ENCODE data around the gene FBXL12.
"Not testable (repeated sequence)": the region's sequence is repeated elsewhere in the genome, so short reads cannot be mapped to it uniquely, and the experiment has no call there.

The FBXL12 gene

DNA sequence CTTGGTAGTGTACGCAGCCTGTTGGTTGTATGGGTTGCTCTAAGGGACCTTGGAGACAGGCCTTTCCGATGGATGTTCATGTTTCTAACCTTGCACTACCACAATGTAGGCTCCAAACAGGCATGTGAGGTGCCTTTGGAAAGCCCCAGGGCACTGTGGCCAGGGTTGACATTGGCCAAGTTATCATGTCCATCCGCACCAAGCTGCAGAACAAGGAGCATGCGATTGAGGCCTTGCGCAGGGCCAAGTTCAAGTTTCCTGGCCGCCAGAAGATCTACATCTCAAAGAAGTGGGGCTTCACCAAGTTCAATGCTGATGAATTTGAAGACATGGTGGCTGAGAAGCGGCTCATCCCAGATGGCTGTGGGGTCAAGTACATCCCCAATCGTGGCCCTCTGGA, 1.2 kb upstream of the FBXL12 start:
- Histone ChIP-seq H3K4me3 (ENCODE audit: low read length in 2 of 2) (peak overlapping the region; percentile 59 to 61), H3K9ac (ENCODE audit: low read depth in 1 of 2, low read length in 2 of 2) (peak overlapping the region in 1 of 2 donors; percentile 38), H3K27ac (ENCODE audit: low read depth in 2 of 2, low read length in 2 of 2) (peak overlapping the region; percentile 98 to 100)
- not testable (repeated sequence) for H3K9me3 ChIP-seq (ENCODE audit: control insufficient read depth in 2 of 2, low read length in 2 of 2); H3K36me3 ChIP-seq (ENCODE audit: control insufficient read depth in 2 of 2, insufficient read depth in 2 of 2, low read length in 2 of 2); H3K4me1 ChIP-seq (ENCODE audit: control insufficient read depth in 2 of 2, insufficient read depth in 2 of 2, low read length in 2 of 2); H3K27me3 ChIP-seq (ENCODE audit: control insufficient read depth in 2 of 2, insufficient read depth in 2 of 2, low read length in 2 of 2)

DNA sequence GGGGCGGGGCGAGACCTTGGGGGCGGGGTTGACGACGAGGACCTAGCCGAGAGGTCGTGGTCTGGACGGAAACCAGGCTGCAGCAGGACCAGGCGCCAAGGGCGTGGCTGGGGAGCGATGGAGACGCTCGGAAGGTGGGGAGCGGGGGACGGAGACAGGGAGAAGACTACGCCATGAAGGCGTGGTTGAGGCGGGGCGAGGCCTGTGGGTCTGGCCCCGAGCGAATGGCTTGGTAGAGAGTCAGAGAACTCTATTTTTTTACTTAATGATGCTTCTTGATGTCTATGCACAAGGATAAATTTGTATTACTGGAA, 674 bp upstream of the FBXL12 start:
- Histone ChIP-seq H3K9ac (ENCODE audit: low read depth in 1 of 2, low read length in 2 of 2) (peak overlapping the region in 1 of 2 donors; percentile 38), H3K36me3 (ENCODE audit: control insufficient read depth in 2 of 2, insufficient read depth in 2 of 2, low read length in 2 of 2) (peaks cover 0 to 4% of the 10 kb centered on the region in 2 donors), H3K27ac (ENCODE audit: low read depth in 2 of 2, low read length in 2 of 2) (peak overlapping the region; percentile 98 to 100), H3K27me3 (ENCODE audit: control insufficient read depth in 2 of 2, insufficient read depth in 2 of 2, low read length in 2 of 2) (no peaks in the 10 kb centered on the region), H3K4me1 (ENCODE audit: control insufficient read depth in 2 of 2, insufficient read depth in 2 of 2, low read length in 2 of 2) (peaks cover 7% of the 10 kb centered on the region in 2 donors), H3K4me3 (ENCODE audit: low read length in 2 of 2) (peak overlapping the region; percentile 59 to 61), H3K9me3 (ENCODE audit: control insufficient read depth in 2 of 2, low read length in 2 of 2) (no peaks in the 10 kb centered on the region)

DNA sequence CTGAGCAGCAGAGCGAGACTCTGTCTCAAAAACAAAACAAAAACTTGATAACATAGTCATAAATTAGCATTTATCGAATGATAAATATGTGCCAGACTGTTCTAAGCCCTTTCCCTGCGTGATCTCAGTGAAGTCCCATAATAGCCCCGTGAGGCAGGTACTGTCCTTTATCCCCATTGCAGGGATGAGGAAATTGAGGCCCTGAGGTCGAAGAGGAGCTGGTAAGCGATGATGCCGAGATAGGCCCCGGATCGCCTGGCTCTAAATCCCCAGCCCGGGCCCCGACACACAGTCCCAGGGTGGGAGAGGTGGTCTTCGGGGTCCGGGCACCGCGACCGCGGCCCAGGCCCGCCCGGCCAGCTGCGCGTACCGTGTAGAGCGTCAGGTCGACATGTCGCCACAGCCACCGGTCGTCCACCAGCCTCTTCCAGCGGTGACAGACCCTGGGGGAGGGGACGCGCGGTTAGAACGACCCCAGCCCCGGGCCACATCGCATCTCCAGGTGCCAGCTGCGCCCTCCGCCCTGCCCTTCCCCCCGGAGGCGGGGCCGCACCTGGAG, 625 bp downstream of the FBXL12 start:
- peaks cover 7% of the 10 kb centered on the region in 2 donors for H3K4me1 ChIP-seq (ENCODE audit: control insufficient read depth in 2 of 2, insufficient read depth in 2 of 2, low read length in 2 of 2)
- H3K36me3 ChIP-seq (ENCODE audit: control insufficient read depth in 2 of 2, insufficient read depth in 2 of 2, low read length in 2 of 2) = peaks cover 0 to 7% of the 10 kb centered on the region in 2 donors
- no peaks in the 10 kb centered on the region for H3K27me3 ChIP-seq (ENCODE audit: control insufficient read depth in 2 of 2, insufficient read depth in 2 of 2, low read length in 2 of 2)
- H3K9me3 ChIP-seq (ENCODE audit: control insufficient read depth in 2 of 2, low read length in 2 of 2) = no peaks in the 10 kb centered on the region
- peak overlapping the region; percentile 95 to 99 for H3K9ac ChIP-seq (ENCODE audit: low read depth in 1 of 2, low read length in 2 of 2)
- peak overlapping the region; percentile 91 to 98 for H3K4me3 ChIP-seq (ENCODE audit: low read length in 2 of 2)
- H3K27ac ChIP-seq (ENCODE audit: low read depth in 2 of 2, low read length in 2 of 2) = peak overlapping the region; percentile 98 to 100

DNA sequence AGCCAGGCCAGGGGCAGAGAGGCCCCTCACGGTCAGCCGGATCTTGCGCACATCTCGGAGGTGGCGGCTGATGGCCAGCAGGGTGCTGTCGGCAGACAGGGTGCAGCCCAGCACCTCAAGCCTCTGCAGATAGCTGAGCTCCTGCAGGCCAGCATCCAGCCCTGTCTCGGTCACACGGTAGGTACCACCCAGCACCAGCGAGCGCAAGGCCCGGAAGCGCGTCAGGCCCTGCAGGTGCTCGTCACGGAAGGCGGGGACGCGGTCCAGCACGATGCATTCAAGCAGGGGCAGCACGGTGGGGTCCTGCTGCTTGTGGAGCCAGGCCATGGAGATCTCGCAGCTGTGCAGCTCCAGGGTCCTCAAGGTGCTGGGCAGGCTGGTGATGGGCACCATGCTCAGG, 7.7 kb downstream of the FBXL12 start:
- H3K27me3 ChIP-seq (ENCODE audit: control insufficient read depth in 2 of 2, insufficient read depth in 2 of 2, low read length in 2 of 2) = no peaks in the 10 kb centered on the region
- peaks cover 0 to 2% of the 10 kb centered on the region in 2 donors for H3K4me1 ChIP-seq (ENCODE audit: control insufficient read depth in 2 of 2, insufficient read depth in 2 of 2, low read length in 2 of 2)
- H3K27ac ChIP-seq (ENCODE audit: low read depth in 2 of 2, low read length in 2 of 2) = no peak overlapping the region
- no peaks in the 10 kb centered on the region for H3K9me3 ChIP-seq (ENCODE audit: control insufficient read depth in 2 of 2, low read length in 2 of 2)
- H3K4me3 ChIP-seq (ENCODE audit: low read length in 2 of 2) = no peak overlapping the region
- H3K9ac ChIP-seq (ENCODE audit: low read depth in 1 of 2, low read length in 2 of 2) = no peak overlapping the region
- peaks cover 27 to 47% of the 10 kb centered on the region in 2 donors for H3K36me3 ChIP-seq (ENCODE audit: control insufficient read depth in 2 of 2, insufficient read depth in 2 of 2, low read length in 2 of 2)

DNA sequence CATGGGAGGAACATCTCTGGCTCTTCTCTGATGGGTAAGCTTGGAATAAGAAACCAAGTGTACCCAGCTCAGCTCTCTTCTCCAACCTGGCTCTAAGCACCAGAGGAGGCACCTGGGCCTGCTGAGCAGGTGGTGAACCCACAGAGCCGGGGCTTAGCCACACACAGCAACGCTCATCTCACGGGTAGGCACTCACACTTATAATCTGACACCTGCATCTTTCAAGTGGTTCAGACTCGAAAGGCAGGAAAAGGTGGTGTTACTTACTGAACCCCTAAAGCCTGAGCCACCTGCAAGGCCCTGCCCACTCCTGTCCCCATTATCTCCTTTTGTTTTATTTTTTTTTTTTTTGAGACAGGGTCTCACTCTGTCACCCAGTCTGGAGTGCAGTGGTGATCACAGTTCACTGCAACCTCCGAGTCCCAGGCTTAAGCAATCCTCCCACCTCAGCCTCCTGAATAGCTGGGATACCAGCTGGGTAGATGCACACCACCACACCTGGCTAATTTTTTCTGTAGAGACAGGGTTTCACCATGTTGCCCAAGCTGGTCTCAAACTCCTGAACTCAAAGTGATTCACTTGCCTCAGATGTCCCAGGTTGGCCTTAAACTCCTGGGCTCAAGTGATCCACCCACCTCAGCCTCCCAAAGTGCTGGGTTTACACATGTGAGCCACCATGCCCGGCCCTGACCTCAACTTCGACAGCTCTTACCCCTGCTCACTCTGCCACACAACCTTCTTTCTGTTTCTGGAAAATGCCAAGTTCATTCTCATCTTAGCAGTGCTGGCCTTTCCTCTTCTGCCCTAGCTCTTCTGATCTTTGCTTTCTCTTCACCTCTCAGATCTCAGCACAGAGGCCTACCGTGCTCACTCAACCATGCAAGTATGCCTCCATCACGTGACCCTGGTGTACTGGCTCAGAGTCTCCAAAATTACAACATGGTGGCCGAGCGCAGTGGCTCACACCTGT, 9.7 kb downstream of the FBXL12 start:
- no peaks in the 10 kb centered on the region for H3K9me3 ChIP-seq (ENCODE audit: control insufficient read depth in 2 of 2, low read length in 2 of 2)
- no peaks in the 10 kb centered on the region for H3K27me3 ChIP-seq (ENCODE audit: control insufficient read depth in 2 of 2, insufficient read depth in 2 of 2, low read length in 2 of 2)
- peak overlapping the region in 1 of 2 donors; percentile 32 for H3K27ac ChIP-seq (ENCODE audit: low read depth in 2 of 2, low read length in 2 of 2)
- H3K36me3 ChIP-seq (ENCODE audit: control insufficient read depth in 2 of 2, insufficient read depth in 2 of 2, low read length in 2 of 2) = peaks cover 27 to 46% of the 10 kb centered on the region in 2 donors
- H3K9ac ChIP-seq (ENCODE audit: low read depth in 1 of 2, low read length in 2 of 2) = no peak overlapping the region
- no peak overlapping the region for H3K4me3 ChIP-seq (ENCODE audit: low read length in 2 of 2)
- H3K4me1 ChIP-seq (ENCODE audit: control insufficient read depth in 2 of 2, insufficient read depth in 2 of 2, low read length in 2 of 2) = peaks cover 0 to 2% of the 10 kb centered on the region in 2 donors

DNA sequence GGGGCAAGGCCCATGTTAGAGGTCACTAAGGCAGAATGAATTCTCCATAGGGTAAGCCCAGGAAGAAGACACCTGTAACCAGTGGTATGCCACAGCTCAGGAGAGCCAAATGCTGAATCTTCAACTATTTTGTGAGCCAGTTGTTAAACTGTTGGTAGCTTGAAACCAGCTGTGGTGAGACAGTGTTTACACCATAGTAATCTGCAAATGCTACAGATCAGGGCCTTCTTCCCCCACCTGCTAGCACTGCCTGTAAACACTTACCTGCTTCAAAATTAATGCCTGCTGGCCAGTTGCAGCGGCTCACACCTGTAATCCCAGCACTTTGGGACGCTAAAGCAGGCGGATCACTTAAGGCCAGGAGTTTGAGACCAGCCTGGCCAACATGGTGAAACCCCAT, 12.1 kb downstream of the FBXL12 start:
- Histone ChIP-seq H3K4me1 (ENCODE audit: control insufficient read depth in 2 of 2, insufficient read depth in 2 of 2, low read length in 2 of 2) (peaks cover 0 to 2% of the 10 kb centered on the region in 2 donors), H3K36me3 (ENCODE audit: control insufficient read depth in 2 of 2, insufficient read depth in 2 of 2, low read length in 2 of 2) (peaks cover 27 to 43% of the 10 kb centered on the region in 2 donors), H3K4me3 (ENCODE audit: low read length in 2 of 2) (no peak overlapping the region)

DNA sequence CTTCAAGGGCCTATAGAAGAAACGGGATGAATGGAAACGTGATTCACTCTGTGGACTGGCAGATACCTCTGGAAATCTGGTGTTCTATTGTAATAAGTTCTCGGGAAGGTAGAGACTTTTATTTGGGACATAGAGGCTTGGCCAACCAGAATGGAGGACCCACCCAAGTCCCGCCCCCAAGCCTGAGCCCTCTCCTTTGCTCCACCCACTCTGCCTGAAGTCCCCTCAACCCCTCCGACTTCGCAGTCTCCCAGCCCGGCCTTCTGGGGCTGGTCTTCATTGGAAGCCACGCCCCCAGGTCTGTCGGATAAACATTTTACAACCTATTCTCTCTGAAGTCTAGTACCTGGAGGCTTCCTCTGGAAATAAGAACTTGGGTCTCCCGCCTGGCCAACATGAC, 16.9 kb downstream of the FBXL12 start:
- Histone ChIP-seq H3K9ac (ENCODE audit: low read depth in 1 of 2, low read length in 2 of 2) (no peak overlapping the region), H3K27ac (ENCODE audit: low read depth in 2 of 2, low read length in 2 of 2) (no peak overlapping the region), H3K36me3 (ENCODE audit: control insufficient read depth in 2 of 2, insufficient read depth in 2 of 2, low read length in 2 of 2) (peaks cover 3 to 7% of the 10 kb centered on the region in 2 donors), H3K27me3 (ENCODE audit: control insufficient read depth in 2 of 2, insufficient read depth in 2 of 2, low read length in 2 of 2) (no peaks in the 10 kb centered on the region), H3K4me1 (ENCODE audit: control insufficient read depth in 2 of 2, insufficient read depth in 2 of 2, low read length in 2 of 2) (no peaks in the 10 kb centered on the region), H3K9me3 (ENCODE audit: control insufficient read depth in 2 of 2, low read length in 2 of 2) (no peaks in the 10 kb centered on the region), H3K4me3 (ENCODE audit: low read length in 2 of 2) (no peak overlapping the region)

More for the DNA sequence above, 12.1 kb downstream of the FBXL12 start:
- H3K9ac ChIP-seq (ENCODE audit: low read depth in 1 of 2, low read length in 2 of 2) = no peak overlapping the region
- no peak overlapping the region for H3K27ac ChIP-seq (ENCODE audit: low read depth in 2 of 2, low read length in 2 of 2)
- no peaks in the 10 kb centered on the region for H3K9me3 ChIP-seq (ENCODE audit: control insufficient read depth in 2 of 2, low read length in 2 of 2)
- no peaks in the 10 kb centered on the region for H3K27me3 ChIP-seq (ENCODE audit: control insufficient read depth in 2 of 2, insufficient read depth in 2 of 2, low read length in 2 of 2)

DNA sequence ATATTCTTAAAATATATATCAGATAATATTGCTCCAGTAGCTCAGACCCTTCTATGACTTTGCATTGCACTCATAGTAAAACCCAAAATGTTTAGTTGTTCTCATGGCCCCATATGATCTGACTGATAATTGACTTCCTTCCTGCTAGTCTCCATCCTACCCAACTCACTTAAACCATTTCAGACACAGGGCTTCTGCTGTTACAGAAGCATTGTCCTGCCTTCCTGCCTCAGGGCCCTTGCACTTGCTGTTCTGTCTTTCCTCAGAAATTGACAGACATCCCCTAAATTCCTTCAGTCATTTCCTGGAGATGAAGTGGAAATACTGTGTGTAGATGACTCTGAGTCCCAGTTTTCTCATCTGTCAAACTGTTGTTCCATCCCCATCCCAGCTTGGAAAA, 19.7 kb downstream of the FBXL12 start:
- peaks cover 0 to 4% of the 10 kb centered on the region in 2 donors for H3K4me1 ChIP-seq (ENCODE audit: control insufficient read depth in 2 of 2, insufficient read depth in 2 of 2, low read length in 2 of 2)
- H3K9ac ChIP-seq (ENCODE audit: low read depth in 1 of 2, low read length in 2 of 2) = no peak overlapping the region
- H3K9me3 ChIP-seq (ENCODE audit: control insufficient read depth in 2 of 2, low read length in 2 of 2) = peaks cover 0 to 1% of the 10 kb centered on the region in 2 donors
- H3K27ac ChIP-seq (ENCODE audit: low read depth in 2 of 2, low read length in 2 of 2) = no peak overlapping the region
- no peaks in the 10 kb centered on the region for H3K36me3 ChIP-seq (ENCODE audit: control insufficient read depth in 2 of 2, insufficient read depth in 2 of 2, low read length in 2 of 2)
- no peak overlapping the region for H3K4me3 ChIP-seq (ENCODE audit: low read length in 2 of 2)
- H3K27me3 ChIP-seq (ENCODE audit: control insufficient read depth in 2 of 2, insufficient read depth in 2 of 2, low read length in 2 of 2) = no peaks in the 10 kb centered on the region

DNA sequence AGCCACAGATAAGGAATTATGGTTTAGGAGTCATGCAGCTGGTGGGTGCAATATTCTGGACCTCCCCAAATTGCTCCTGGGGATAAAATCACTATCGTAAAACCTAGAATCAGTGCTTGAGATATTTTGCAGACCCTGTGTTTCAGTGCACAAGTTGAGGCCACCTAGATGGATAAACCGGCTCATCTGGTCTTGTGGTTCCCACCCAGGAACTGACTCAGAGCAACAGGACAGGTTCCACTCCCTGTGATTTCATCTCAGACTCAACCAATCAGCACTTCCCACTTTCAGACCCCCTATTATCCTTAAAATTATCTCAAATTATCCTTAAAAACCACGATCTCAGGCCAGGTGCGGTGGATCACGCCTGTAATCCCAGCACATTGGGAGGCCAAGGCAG, 21.0 kb downstream of the FBXL12 start:
- H3K27ac ChIP-seq (ENCODE audit: low read depth in 2 of 2, low read length in 2 of 2) = no peak overlapping the region
- no peaks in the 10 kb centered on the region for H3K27me3 ChIP-seq (ENCODE audit: control insufficient read depth in 2 of 2, insufficient read depth in 2 of 2, low read length in 2 of 2)
- H3K36me3 ChIP-seq (ENCODE audit: control insufficient read depth in 2 of 2, insufficient read depth in 2 of 2, low read length in 2 of 2) = no peaks in the 10 kb centered on the region

DNA sequence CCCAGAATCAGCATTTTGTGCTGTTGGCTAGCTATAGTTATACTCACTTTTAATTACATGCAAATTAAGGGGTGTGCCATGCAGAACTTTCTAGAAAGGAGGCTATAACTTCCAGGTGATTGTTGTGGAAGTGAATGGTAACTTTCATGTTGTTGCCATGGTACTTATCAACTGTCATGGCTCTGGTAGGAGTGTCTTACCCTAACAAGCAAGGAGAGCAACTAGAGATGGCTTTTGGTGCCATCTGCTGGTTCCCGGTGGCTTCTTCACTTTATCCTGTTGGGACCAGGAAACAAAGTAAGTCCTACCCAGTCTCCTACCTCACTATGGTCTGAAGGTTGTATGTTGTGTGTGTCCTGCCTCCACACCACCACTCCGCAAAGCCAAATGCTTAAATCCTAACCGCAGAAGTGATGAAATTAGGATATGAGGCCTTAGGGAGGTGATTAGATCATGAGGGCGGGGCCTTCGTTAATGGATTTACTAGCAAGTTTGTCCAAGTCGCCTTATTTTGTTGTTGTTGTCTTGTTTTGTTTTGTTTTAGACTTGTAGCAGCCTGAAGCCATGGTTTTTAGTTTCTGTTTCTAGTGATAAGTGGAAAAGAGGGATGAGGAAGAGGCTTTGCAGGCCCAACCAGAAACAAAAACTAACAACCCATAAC, 22.6 kb downstream of the FBXL12 start:
- Histone ChIP-seq H3K27ac (ENCODE audit: low read depth in 2 of 2, low read length in 2 of 2) (peak overlapping the region; percentile 47 to 52), H3K4me3 (ENCODE audit: low read length in 2 of 2) (peak overlapping the region in 1 of 2 donors; percentile 20), H3K27me3 (ENCODE audit: control insufficient read depth in 2 of 2, insufficient read depth in 2 of 2, low read length in 2 of 2) (no peaks in the 10 kb centered on the region), H3K4me1 (ENCODE audit: control insufficient read depth in 2 of 2, insufficient read depth in 2 of 2, low read length in 2 of 2) (peaks cover 4% of the 10 kb centered on the region in 2 donors), H3K9me3 (ENCODE audit: control insufficient read depth in 2 of 2, low read length in 2 of 2) (peaks cover 0 to 1% of the 10 kb centered on the region in 2 donors), H3K36me3 (ENCODE audit: control insufficient read depth in 2 of 2, insufficient read depth in 2 of 2, low read length in 2 of 2) (no peaks in the 10 kb centered on the region), H3K9ac (ENCODE audit: low read depth in 1 of 2, low read length in 2 of 2) (peak overlapping the region in 1 of 2 donors; percentile 17)

More for the DNA sequence above, 21.0 kb downstream of the FBXL12 start:
- Histone ChIP-seq H3K4me3 (ENCODE audit: low read length in 2 of 2) (no peak overlapping the region), H3K9ac (ENCODE audit: low read depth in 1 of 2, low read length in 2 of 2) (no peak overlapping the region), H3K4me1 (ENCODE audit: control insufficient read depth in 2 of 2, insufficient read depth in 2 of 2, low read length in 2 of 2) (peaks cover 4% of the 10 kb centered on the region in 2 donors), H3K9me3 (ENCODE audit: control insufficient read depth in 2 of 2, low read length in 2 of 2) (peaks cover 0 to 1% of the 10 kb centered on the region in 2 donors)
